Bronchial epithelial cell (primary cell): ENCODE measurements around the gene UBAC2. TPM values are rescaled to one million over a fixed set of nuclear protein-coding genes. Genes with fewer than 3 reads are reported as not detected.
A peak's percentile ranks its signal among the peaks of the same experiment; 100 is the strongest.
"Not testable (repeated sequence)": the region's sequence is repeated elsewhere in the genome, so short reads cannot be mapped to it uniquely, and the experiment has no call there.

Source experiments
- DNase-seq: peaks from one replicate; pipeline ENCODE4 v3.0.0-alpha.2; 2010; ENCODE audit warnings: low read depth
- FAIRE-seq: peaks from 2 replicates; lab custom pipeline; 2011; peaks lifted over from hg19 to GRCh38; lab: Jason Lieb, UNC
- H3K27me3 ChIP-seq: 2 replicates; pipeline ENCODE4 v1.5.1; 2011; ENCODE audit warnings: low read length; ENCODE audit not compliant: control insufficient read depth, insufficient read depth
- H3K36me3 ChIP-seq: 2 replicates; pipeline ENCODE4 v1.5.1; 2011; ENCODE audit warnings: low read length; ENCODE audit not compliant: control insufficient read depth, insufficient read depth
- H3K4me3 ChIP-seq: 2 replicates; pipeline ENCODE4 v1.5.1; 2011; ENCODE audit warnings: mild to moderate bottlenecking, low read depth, low read length, control low read depth
- CTCF ChIP-seq: IDR thresholded peaks from 2 replicates; pipeline ENCODE4 v1.5.1; 2011; ENCODE audit warnings: mild to moderate bottlenecking, moderate library complexity, low read length, control low read depth, inconsistent platforms; ENCODE audit not compliant: insufficient read depth, severe bottlenecking
- total RNA-seq: library from RNA; depleted of rRNA; stranded (reverse); fragments of >200 nt; gene quantifications from 2 replicates; pipeline ENCODE4 v1.2.1, GENCODE V29; 2014

UBAC2 gene
- total RNA-seq, 1 donor from 2014 or later = 40.0 TPM

GRCh38 chr13:99226513-99226912 is 25.9 kb downstream of the UBAC2 start:
- TF ChIP-seq CTCF = no peak
- DNase-seq (no peak), FAIRE-seq (no peak)
- H3K27me3 ChIP-seq = no peaks in the 10 kb centered on the region
- no peaks in the 10 kb centered on the region for H3K36me3 ChIP-seq
- H3K4me3 ChIP-seq = no peak overlapping the region

GRCh38 chr13:99227331-99227900 is 26.8 kb downstream of the UBAC2 start:
- no peak for DNase-seq
- Histone ChIP-seq H3K36me3 (no peaks in the 10 kb centered on the region), H3K27me3 (no peaks in the 10 kb centered on the region), H3K4me3 (no peak overlapping the region)
- FAIRE-seq = no peak
- TF ChIP-seq CTCF = no peak

- DNase-seq (no peak), FAIRE-seq (no peak)
- Histone ChIP-seq H3K36me3 (no peaks in the 10 kb centered on the region), H3K4me3 (no peak overlapping the region), H3K27me3 (no peaks in the 10 kb centered on the region)
- no peak for TF ChIP-seq CTCF
These were observed 27.4 kb downstream of the UBAC2 start for GRCh38 chr13:99227909-99228688.

- no peak for TF ChIP-seq CTCF
- H3K4me3 ChIP-seq = no peak overlapping the region
- FAIRE-seq = no peak
These were observed 28.4 kb downstream of the UBAC2 start for GRCh38 chr13:99228737-99229691.

DNA sequence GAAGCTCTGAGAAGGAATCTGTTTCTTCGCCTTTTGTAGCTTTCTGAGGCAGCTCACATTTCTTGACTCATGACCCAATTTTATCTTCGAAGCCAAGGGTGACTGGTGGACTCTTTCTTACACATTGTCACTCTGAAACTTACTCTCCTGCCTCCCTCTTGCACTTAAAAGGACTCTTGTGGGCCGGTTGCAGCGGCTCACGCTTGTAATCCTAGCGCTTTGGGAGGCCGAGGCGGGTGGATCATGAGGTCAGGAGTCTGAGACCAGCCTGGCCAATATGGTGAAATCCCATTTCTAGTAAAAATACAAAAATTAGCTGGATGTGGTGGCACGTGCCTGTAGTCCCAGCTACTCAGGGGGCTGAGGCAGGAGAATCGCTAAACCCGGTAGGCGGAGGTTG is 29.9 kb downstream of the UBAC2 start:
- not testable (repeated sequence) for DNase-seq, H3K27me3 ChIP-seq, FAIRE-seq, H3K36me3 ChIP-seq, H3K4me3 ChIP-seq

More at GRCh38 chr13:99228737-99229691, 28.4 kb downstream of the UBAC2 start:
- peak; percentile 93 for DNase-seq
- Histone ChIP-seq H3K27me3 (no peaks in the 10 kb centered on the region), H3K36me3 (no peaks in the 10 kb centered on the region)

- TF ChIP-seq CTCF = no peak
- Histone ChIP-seq H3K27me3 (no peaks in the 10 kb centered on the region), H3K4me3 (no peak overlapping the region), H3K36me3 (no peaks in the 10 kb centered on the region)
- no peak for FAIRE-seq
- DNase-seq = no peak
These were observed 30.3 kb downstream of the UBAC2 start for GRCh38 chr13:99230991-99231390.
